CD4-positive, alpha-beta T cell treated with Interleukin-17A for 1 hour (primary cell): ENCODE data around the gene LRRC28.
"Not testable (repeated sequence)": the region's sequence is repeated elsewhere in the genome, so short reads cannot be mapped to it uniquely, and the experiment has no call there.

ENCODE experiments used
- DNase-seq: peaks from one replicate; pipeline ENCODE4 v3.0.0-alpha.2; 2020

The LRRC28 gene

GRCh38 chr15:99345242-99345641, 94.0 kb downstream of the LRRC28 start:
- no peak for DNase-seq

- no peak for DNase-seq
Observed at GRCh38 chr15:99345832-99346462, 94.7 kb downstream of the LRRC28 start.

- DNase-seq = no peak
Observed at GRCh38 chr15:99347574-99347973, 96.3 kb downstream of the LRRC28 start.

- no peak for DNase-seq
Observed at GRCh38 chr15:99348412-99348811, 97.1 kb downstream of the LRRC28 start.

- DNase-seq = no peak
Observed at GRCh38 chr15:99350408-99350807, 99.1 kb downstream of the LRRC28 start.

GRCh38 chr15:99359769-99360168, 108.5 kb downstream of the LRRC28 start:
- DNase-seq = no peak

GRCh38 chr15:99361545-99362185, 110.4 kb downstream of the LRRC28 start:
- no peak for DNase-seq

- DNase-seq = no peak
Observed at GRCh38 chr15:99365242-99365641, 114.0 kb downstream of the LRRC28 start.

GRCh38 chr15:99366013-99366412, 114.7 kb downstream of the LRRC28 start:
- DNase-seq = no peak

GRCh38 chr15:99368743-99369142, 117.5 kb downstream of the LRRC28 start:
- no peak for DNase-seq

GRCh38 chr15:99369196-99369595, 117.9 kb downstream of the LRRC28 start:
- DNase-seq = no peak

GRCh38 chr15:99371180-99372103, 120.2 kb downstream of the LRRC28 start:
- no peak for DNase-seq

- DNase-seq = no peak
Observed at GRCh38 chr15:99385005-99385669, 133.9 kb downstream of the LRRC28 start.

- DNase-seq = no peak
Observed at GRCh38 chr15:99385865-99386264, 134.6 kb downstream of the LRRC28 start.

- no peak for DNase-seq
Observed at GRCh38 chr15:99386391-99386790, 135.1 kb downstream of the LRRC28 start.

GRCh38 chr15:99387421-99388168, 136.3 kb downstream of the LRRC28 start:
- DNase-seq = no peak

GRCh38 chr15:99390667-99391066, 139.4 kb downstream of the LRRC28 start:
- DNase-seq = no peak

GRCh38 chr15:99393641-99394040, 142.4 kb downstream of the LRRC28 start:
- DNase-seq = no peak

GRCh38 chr15:99396375-99396774, 145.1 kb downstream of the LRRC28 start:
- DNase-seq = no peak

GRCh38 chr15:99399061-99399460, 147.8 kb downstream of the LRRC28 start:
- DNase-seq = no peak

GRCh38 chr15:99399618-99400017, 148.3 kb downstream of the LRRC28 start:
- no peak for DNase-seq

GRCh38 chr15:99401216-99401615, 149.9 kb downstream of the LRRC28 start:
- not testable (repeated sequence) for DNase-seq
